NB4 (cell line): Measurements from ENCODE around the gene CYP27C1.
"Not testable (repeated sequence)": the region's sequence is repeated elsewhere in the genome, so short reads cannot be mapped to it uniquely, and the experiment has no call there.

Experiments used
- DNase-seq: peaks from one replicate; pipeline ENCODE4 v3.0.0; 2010; ENCODE audit warnings: low read depth
- H3K4me3 ChIP-seq: one replicate; pipeline ENCODE4 v1.5.1; 2011; ENCODE audit warnings: mild to moderate bottlenecking, low read depth, low read length, moderate library complexity
- MYC ChIP-seq: IDR thresholded peaks from 2 replicates; pipeline ENCODE4 v1.6.1; 2011; ENCODE audit warnings: low read depth, low read length
- POLR2A ChIP-seq: IDR thresholded peaks from 2 replicates; pipeline ENCODE4 v1.6.1; 2011; ENCODE audit warnings: mild to moderate bottlenecking; ENCODE audit not compliant: insufficient read length; ENCODE audit errors: extremely low read depth
- TF ChIP-seq, protein P1 (sequence below): IDR thresholded peaks from one replicate; pipeline ENCODE4 v1.5.1; 2012; ENCODE audit warnings: low read depth, low read length
- TF ChIP-seq, protein P2 (sequence below): IDR thresholded peaks from 2 replicates; pipeline ENCODE4 v1.6.1; 2011; ENCODE audit warnings: low read depth, low read length

CYP27C1 gene

DNA sequence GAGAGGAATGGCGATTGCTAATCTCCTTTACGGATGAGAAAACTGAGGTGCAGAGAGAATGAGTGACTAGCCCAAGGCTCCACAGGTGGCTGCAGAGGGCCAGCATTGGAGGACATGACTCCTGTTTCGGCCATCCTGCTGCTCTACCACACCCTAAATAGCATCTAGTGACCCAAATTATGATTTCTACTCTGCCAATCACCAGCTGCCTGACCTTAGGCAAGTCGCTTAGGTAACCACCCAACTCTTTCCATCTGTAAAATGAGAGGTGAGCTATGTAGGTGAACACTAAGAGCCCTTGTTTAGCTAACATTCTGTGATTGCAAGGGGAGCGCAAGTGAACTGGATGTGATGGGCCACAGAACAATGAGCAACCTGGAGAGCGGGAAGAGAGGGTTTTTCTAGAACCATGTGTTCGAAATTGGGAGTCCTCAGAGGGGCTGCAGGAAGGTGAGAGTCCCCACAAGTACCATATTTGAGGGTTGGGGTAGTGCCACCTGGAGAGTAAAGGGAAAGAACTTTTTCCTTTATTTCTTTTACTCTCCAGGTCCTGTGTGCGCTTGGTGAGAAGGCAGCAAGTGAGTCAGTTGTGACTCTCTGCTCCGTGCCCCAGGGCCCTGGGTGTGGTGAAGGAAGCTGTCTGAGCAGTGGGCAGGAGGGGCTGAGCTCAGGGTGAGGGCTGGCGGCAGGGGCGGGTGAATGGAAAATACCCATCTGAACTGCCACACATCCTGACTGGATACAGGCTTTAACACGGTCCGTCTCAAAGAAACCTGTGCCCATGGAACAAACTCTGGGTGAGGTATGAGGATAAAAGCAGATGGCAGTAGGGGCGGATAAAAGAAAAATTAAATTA, 2.4 kb downstream of the CYP27C1 start:
- DNase-seq: no peak
- H3K4me3 ChIP-seq: no peak overlapping the region
- TF ChIP-seq POLR2A (no peak), MYC (no peak)
- TF ChIP-seq, protein P1, sequence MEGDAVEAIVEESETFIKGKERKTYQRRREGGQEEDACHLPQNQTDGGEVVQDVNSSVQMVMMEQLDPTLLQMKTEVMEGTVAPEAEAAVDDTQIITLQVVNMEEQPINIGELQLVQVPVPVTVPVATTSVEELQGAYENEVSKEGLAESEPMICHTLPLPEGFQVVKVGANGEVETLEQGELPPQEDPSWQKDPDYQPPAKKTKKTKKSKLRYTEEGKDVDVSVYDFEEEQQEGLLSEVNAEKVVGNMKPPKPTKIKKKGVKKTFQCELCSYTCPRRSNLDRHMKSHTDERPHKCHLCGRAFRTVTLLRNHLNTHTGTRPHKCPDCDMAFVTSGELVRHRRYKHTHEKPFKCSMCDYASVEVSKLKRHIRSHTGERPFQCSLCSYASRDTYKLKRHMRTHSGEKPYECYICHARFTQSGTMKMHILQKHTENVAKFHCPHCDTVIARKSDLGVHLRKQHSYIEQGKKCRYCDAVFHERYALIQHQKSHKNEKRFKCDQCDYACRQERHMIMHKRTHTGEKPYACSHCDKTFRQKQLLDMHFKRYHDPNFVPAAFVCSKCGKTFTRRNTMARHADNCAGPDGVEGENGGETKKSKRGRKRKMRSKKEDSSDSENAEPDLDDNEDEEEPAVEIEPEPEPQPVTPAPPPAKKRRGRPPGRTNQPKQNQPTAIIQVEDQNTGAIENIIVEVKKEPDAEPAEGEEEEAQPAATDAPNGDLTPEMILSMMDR: no peak
- TF ChIP-seq, protein P2, sequence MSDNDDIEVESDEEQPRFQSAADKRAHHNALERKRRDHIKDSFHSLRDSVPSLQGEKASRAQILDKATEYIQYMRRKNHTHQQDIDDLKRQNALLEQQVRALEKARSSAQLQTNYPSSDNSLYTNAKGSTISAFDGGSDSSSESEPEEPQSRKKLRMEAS: no peak

DNA sequence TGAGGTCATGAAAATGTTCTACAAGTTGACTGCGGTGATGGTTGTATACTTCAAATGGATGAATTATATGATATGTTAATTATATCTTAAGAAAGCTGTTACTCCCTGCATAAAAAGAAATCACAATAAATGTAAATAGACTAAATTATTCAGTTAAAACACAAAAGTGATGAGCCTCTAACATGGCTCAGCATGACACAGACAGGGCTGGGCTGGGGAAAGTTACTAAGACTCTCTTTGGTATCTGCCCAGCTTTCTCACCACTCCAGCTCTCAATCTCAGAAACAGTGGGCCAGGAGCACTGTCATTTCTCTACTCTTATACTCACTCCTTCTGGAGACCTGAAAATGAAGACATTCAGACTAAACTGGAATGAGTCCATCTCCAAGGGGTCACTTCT, 3.5 kb downstream of the CYP27C1 start:
- TF ChIP-seq, protein P1: no peak
- TF ChIP-seq POLR2A: no peak
- TF ChIP-seq, protein P2: no peak
- no peak overlapping the region for H3K4me3 ChIP-seq
- no peak for DNase-seq

DNA sequence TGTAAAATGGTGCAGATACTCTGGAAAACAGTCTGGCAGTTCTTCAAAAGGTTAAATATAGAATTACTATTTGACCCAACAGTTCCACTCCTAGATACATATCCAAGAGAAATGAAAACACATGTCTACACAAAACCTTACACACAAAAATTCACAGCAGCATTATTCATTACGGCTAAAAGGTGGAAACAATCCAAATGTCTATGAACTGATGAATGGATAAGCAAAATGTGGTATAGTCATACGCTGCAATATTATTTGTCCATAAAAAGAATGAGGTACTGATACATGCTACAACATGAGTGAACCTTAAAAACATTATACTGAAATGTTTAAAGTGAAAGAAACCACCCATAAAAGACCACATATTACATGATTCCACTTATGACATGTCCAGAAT, 4.0 kb downstream of the CYP27C1 start:
- H3K4me3 ChIP-seq: no peak overlapping the region
- no peak for DNase-seq
- no peak for TF ChIP-seq MYC
- TF ChIP-seq POLR2A: no peak
- TF ChIP-seq, protein P1: no peak
- TF ChIP-seq, protein P2: no peak

DNA sequence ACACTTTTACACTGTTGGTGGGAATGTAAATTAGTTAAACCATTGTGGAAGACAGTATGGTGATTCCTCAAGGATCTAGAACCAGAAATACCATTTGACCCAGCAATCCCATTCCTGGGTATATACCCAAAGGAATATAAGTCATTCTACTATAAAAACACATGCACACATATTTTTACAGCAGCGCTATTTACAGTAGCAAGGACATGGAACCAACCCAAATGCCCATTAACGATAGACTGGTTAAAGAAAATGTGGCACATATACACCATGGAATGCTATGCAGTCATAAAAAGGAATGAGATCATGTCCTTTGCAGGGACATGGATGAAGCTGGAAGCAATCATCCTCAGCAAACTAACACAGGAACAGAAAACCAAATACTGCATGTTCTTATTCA, 5.9 kb downstream of the CYP27C1 start:
- not testable (repeated sequence) for DNase-seq, H3K4me3 ChIP-seq

DNA sequence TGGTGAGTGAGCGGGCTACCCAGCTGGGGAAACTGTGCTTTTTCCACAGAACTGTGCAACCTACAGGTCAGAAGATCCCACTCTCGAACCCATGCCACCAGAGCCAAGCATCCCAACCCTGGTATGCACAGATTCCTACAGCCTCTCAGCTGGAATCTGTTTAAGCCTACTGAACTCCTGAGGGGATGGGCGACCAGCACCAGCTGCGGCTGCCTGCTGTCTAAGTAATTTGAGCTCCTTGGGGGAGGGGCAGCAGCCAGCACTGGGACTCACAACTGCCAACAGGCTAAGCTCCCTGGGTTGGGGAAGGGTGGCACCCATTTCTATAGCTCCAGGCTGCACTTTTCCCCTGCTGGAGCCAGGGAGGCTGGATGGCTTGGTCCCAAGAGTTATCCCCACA, 11.8 kb downstream of the CYP27C1 start:
- no peak overlapping the region for H3K4me3 ChIP-seq
- no peak for DNase-seq
- TF ChIP-seq, protein P1: no peak
- TF ChIP-seq MYC (no peak), POLR2A (no peak)
- TF ChIP-seq, protein P2: no peak

DNA sequence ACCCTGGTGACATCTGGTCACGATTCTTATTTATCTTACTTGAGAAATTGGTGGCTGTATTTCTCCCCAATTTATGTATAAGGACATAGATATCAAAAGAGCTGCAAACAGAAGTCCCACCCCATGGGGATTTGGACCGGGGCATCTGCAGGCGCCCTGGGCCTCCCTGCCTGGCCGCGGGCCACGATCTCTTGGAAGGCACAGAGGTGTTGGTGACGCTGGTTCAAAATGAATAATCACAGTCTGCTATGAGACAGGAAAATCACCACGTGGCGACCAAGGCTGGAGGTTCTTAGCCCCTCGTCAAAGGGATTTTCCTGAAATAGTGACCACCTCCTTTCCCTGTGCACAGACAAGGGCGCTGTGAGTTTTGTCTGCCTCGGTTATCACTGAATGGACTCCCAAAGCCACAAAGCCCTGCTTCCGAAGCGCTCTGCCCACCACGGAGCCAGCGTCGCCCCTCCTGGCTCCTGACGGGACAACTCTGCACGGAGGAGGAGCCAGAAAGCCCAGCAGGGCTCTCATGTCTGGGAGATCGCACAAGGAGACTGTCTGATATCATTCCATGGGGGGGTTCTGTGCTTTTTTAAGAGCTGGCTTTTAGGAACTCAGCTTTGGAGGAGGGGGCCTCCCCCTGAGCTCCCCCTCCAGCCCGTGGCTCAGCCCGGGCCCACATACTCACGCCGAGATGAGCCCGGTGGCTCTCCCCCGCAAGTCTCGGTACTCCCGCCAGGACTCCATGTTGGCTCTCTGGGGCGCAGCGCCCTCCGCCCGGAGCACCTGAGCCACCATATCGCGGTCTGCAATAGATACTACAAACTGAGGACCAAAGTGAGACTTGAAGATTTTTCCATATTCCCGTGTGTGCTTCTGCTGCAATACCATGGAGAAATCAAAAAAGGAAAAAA, 14.6 kb downstream of the CYP27C1 start:
- H3K4me3 ChIP-seq: no peak overlapping the region
- TF ChIP-seq, protein P2: no peak
- DNase-seq: no peak
